ENCODE data around the gene PABPN1.

PABPN1 gene

DNA sequence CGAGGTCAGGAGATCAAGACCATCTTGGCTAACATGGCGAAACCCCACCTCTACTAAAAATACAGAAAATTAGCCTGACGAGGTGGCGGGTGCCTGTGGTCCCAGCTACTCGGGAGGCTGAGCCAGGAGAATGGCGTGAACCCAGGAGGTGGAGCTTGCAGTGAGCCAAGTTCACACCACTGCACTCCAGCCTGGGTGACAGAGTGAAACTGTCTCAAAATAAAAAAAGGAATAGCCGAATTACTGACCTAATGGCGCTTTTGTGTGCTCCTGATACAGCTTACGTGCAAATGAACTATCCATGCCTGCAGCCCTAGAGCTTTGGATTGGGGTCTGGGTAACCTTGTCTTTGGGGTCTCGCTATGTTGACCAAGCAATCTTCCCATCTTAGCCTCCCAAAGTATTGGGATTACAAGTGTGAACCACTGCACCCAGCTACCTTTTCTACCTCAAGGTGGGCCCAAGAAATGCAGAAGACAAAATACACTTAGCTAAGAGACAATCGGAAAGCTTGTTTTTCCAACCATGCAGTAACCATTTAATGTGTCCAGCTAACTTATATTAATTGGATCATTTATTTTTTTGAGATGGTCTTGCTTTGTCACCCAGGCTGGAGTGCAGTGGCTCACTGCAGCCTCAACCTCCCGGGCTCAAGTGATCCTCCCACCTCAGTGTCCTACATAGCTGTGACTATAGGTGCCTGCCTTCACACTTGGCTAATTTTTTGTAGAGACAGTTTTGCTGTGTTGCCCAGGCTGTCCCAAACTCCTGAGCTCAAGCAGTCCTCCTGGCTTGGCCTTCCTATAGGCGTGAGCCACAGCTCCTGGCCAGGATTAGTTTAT, 5.5 kb downstream of the PABPN1 start:
- DNase-seq (ENCODE audit: low spot score) = no peak
- TF ChIP-seq, protein P1, sequence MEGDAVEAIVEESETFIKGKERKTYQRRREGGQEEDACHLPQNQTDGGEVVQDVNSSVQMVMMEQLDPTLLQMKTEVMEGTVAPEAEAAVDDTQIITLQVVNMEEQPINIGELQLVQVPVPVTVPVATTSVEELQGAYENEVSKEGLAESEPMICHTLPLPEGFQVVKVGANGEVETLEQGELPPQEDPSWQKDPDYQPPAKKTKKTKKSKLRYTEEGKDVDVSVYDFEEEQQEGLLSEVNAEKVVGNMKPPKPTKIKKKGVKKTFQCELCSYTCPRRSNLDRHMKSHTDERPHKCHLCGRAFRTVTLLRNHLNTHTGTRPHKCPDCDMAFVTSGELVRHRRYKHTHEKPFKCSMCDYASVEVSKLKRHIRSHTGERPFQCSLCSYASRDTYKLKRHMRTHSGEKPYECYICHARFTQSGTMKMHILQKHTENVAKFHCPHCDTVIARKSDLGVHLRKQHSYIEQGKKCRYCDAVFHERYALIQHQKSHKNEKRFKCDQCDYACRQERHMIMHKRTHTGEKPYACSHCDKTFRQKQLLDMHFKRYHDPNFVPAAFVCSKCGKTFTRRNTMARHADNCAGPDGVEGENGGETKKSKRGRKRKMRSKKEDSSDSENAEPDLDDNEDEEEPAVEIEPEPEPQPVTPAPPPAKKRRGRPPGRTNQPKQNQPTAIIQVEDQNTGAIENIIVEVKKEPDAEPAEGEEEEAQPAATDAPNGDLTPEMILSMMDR (IDR thresholded peaks at IDR 0.05; ENCODE audit: extremely low read depth, missing control alignments) = no peak

DNA sequence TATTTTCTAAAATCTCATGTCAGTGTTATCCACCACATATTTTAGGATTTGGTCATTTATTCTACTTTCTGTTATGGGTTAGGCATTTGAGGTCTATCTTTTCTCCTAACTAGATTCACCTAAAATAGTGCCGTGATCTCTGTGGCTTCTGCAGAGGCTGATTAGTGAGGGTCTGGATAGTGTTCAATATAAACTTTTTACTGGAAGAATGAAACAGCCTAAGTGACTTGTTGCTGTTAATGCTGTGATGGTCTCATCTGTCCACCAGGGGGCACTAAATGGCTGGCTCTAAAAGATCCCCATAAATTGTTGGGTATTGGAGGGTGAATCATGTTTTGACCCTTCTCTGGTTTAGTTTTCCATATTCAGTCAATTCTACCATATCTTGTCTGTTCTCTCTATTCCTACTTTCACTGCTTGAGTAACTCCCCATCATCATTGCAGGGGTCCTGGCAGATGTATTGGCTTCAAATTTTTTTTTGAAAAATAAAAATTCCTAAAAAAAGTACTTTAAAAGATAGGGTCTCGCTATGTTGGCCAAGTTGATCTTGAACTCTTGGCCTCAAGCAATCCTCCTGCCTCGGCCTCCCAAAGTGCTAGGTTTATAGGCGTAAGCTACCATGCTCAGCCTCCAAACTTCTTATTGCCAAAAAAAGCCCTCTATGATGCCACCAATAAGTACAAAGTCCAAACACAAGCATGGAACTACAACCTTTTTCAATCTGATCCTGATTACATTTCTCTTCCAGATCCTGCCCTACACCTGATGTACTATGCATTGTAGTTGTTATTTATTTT, 6.9 kb downstream of the PABPN1 start:
- TF ChIP-seq, protein P1 (IDR thresholded peaks at IDR 0.05; ENCODE audit: extremely low read depth, missing control alignments) = peak; percentile 75
- peak; percentile 83 for DNase-seq (ENCODE audit: low spot score)

DNA sequence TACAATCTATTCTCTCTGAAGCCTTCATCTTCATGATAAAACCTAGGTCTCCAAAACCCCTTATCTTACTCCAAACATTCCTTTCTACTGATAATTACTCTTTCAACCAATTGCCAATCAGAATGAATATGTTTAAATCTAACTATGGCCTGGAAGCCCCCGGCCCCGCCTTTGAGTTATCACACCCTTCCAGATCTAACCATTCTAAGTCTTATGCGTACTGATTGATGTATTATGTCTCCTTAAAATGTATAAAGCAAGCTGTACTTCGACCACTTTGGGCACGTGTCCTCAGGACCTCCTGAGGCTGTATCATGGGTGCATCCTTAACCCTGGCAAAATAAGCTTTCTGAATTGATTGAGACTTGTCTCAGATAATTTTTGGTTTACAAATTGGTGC, 14.4 kb downstream of the PABPN1 start:
- no peak for DNase-seq (ENCODE audit: low spot score)
- TF ChIP-seq, protein P1 (IDR thresholded peaks at IDR 0.05; ENCODE audit: extremely low read depth, missing control alignments) = no peak

DNA sequence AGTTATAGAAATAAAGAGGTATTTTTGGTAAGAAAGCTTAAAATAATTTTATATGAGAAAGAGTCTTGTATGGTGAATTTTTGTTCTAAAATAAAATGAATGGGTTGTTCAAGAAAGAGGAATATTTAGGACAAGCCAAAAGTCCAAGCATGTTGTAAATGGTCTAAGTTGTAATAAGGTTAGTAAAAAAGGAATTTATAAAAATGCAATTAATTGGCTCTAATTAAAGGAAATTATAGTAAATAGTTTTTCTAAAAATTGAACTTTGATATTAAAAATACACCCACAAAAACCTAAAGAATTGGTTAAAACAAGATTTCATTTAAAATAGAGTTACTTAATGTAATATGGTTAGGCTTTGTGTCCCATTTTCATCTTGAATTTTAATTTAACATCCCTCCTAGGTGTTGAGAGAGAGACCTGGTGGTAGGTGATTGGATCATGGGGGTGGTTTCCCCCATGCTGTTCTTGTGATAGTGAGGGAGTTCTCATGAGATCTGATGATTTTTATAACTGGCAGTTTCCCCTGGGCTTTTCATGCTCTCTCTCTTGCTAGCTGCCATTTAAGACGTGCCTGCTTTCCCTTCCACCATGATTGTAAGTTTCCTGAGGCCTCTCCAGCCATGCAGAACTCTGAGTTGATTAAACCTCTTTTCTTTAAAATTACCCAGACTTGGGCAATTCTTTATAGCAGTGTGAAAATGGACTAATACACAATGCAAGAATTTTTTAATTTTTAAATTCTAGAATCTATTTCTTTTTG, 18.4 kb downstream of the PABPN1 start:
- TF ChIP-seq, protein P1 (IDR thresholded peaks at IDR 0.05; ENCODE audit: extremely low read depth, missing control alignments) = no peak
- no peak for DNase-seq (ENCODE audit: low spot score)

DNA sequence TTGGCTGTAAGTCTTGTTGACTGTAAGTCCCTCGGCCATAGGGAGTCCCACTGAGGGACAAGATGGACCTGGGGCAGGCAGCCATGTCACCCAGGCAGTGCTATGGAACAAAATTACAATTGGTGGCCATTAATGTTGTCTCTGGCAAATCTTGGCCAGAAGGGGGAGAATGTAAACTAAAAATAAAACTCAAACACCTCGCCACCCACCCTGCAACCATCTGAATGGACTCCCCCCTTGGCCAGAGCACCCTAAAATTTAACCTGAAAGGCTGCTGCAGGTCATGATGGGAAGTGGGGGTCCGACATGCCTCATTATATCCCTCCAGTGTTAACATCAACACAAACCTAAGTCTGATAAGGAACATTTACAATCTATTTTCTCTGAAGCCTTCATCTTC, 23.2 kb downstream of the PABPN1 start:
- TF ChIP-seq, protein P1 (IDR thresholded peaks at IDR 0.05; ENCODE audit: extremely low read depth, missing control alignments) = no peak
- no peak for DNase-seq (ENCODE audit: low spot score)

DNA sequence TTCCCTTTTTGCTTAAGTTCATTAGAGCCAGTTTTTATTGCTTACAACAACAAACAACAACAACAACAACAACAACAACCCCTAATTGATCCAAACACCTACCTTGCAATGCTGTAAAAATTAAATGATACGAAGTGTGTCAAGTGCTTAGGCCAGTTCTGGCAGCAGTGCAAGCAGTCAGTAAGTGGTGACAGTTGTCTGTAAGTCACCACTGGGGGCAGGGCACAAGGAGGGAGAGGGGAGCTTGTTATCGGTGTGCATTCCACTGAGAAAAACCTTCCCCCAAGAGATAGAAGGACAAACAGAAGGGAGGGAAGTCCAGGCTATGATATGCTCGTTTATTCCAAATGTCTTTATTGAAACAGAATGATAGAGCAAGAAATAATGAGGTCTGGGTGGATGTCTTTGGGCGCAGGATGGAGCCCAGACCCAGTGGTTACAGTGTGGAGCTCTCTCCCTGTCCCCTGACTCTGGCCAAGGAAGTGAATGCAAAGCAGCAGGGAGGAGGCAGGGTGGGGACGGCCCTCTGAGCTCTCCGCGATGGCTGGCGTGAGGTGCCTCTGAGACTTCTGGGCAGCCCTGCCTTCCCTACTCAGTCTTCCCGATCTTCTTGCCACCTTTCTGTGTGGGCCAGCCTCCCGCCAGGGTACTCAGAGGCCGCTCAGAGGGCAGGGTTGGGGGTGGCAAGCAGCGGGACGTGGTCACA, 24.9 kb downstream of the PABPN1 start:
- DNase-seq (ENCODE audit: low spot score) = no peak

More for the DNA sequence above, 24.9 kb downstream of the PABPN1 start:
- TF ChIP-seq, protein P1 (IDR thresholded peaks at IDR 0.05; ENCODE audit: extremely low read depth, missing control alignments) = no peak

Measured in GM20000 (cell line).